IPS-18c (cell line): ENCODE data around the gene ASH1L.
"Not testable (repeated sequence)": the region's sequence is repeated elsewhere in the genome, so short reads cannot be mapped to it uniquely, and the experiment has no call there.

ENCODE experiments used
- H3K4me3 ChIP-seq: 2 replicates; pipeline ENCODE4 v1.7.0; 2013; ENCODE audit warnings: low read depth, mild to moderate bottlenecking, low read length, moderate library complexity; ENCODE audit not compliant: insufficient read depth
- H3K9me3 ChIP-seq: one replicate; pipeline ENCODE4 v1.6.1; 2013; ENCODE audit warnings: mild to moderate bottlenecking, low read length, moderate library complexity; ENCODE audit not compliant: control insufficient read depth, insufficient read depth

Gene ASH1L

GRCh38 chr1:155562581-155563376 lies at the start of gene ASH1L:
Gene ASH1L, minus strand, starts transcription at chr1:155562803. Its CDS starts 41,284 bp downstream, at chr1:155521519.
- Histone ChIP-seq H3K4me3 (peak within 1 kb of the TSS; percentile 98), H3K9me3 (no peaks in the 10 kb centered on the region)

DNA sequence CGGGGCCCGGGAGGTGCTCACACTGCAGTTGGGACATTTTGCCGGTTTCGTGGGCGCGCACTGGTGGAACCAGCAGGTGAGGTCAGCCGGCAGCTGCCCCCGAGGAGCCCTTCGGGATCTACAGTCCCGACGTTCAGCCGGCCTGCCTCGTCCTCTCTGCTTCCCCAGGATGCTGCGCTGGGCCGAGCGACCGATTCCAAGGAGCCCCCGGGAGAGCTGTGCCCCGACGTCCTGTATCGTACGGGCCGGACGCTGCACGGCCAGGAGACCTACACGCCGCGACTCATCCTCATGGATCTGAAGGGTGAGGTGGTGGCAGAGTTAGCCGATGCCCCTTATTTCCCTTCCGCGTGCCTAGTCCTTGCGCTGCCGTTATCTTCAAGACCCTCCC lies 47.6 kb upstream of the ASH1L start:
- peak overlapping the region; percentile 63; the same call in 1 of the 2 replicates for H3K4me3 ChIP-seq

GRCh38 chr1:155609515-155610256 lies 47.1 kb upstream of the ASH1L start, which contains the start of gene MSTO1:
Gene MSTO1, plus strand, starts transcription at chr1:155610218. Its CDS starts 31 bp downstream, at chr1:155610249.
- Histone ChIP-seq H3K4me3 (peak within 1 kb of the TSS; percentile 63), H3K9me3 (no peaks in the 10 kb centered on the region)

More for the DNA sequence above, 47.6 kb upstream of the ASH1L start:
- not testable (repeated sequence) for H3K9me3 ChIP-seq

GRCh38 chr1:155608888-155609225 lies 46.3 kb upstream of the ASH1L start:
- H3K4me3 ChIP-seq, result no peak overlapping the region
- H3K9me3 ChIP-seq, result no peaks in the 10 kb centered on the region

- Histone ChIP-seq H3K4me3 (no peak overlapping the region), H3K9me3 (no peaks in the 10 kb centered on the region)
These were observed 45.1 kb upstream of the ASH1L start for GRCh38 chr1:155607708-155608107.

DNA sequence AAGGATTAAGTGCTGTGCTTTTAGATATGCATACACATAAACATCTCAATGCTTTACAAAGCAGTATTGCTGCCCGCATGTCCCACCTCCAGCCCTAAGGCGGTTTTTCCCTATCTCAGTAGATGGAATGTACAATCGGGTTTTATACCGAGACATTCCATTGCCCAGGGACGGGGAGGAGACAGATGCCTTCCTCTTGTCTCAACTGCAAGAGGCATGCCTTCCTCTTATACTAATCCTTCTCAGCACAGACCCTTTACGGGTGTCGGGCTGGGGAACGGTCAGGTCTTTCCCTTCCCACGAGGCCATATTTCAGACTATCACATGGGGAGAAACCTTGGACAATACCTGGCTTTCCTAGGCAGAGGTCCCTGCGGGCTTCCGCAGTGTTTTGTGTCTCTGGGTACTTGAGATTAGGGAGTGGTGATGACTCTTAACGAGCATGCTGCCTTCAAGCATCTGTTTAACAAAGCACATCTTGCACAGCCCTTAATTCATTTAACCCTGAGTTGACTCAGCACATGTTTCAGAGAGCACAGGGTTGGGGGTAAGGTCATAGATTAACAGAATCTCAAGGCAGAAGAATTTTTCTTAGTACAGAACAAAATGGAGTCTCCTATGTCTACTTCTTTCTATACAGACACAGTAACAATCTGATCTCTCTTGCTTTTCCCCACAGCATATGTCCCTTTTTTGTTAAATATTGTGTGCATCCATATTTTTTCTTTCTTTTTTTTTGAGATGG lies 37.4 kb upstream of the ASH1L start:
- not testable (repeated sequence) for H3K4me3 ChIP-seq, H3K9me3 ChIP-seq

DNA sequence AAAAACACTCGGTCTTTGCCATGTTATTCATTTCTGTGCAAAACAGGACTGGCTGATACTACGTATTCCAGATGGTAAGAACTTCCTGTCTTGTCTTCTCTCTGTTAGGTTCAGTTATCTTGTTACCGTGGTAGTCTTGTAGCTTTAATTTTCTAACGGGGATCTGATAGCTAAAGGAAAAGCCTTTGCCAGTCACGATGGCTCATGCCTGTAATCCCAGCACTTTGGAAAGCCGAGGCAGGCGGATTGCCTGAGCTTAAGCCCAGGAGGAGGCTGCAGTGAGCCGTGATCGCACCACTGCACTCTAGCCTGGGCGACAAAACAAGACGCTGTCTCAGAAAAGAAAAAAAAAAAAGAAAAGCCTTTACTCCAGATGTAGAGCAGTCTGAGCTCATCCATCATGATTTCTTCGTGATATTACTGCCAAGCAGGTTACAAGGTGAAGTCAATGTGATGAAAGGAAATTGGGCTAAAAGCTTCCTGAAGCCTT lies 36.3 kb upstream of the ASH1L start:
- Histone ChIP-seq H3K9me3 (no peaks in the 10 kb centered on the region), H3K4me3 (no peak overlapping the region; the same call in 1 of the 2 replicates)

DNA sequence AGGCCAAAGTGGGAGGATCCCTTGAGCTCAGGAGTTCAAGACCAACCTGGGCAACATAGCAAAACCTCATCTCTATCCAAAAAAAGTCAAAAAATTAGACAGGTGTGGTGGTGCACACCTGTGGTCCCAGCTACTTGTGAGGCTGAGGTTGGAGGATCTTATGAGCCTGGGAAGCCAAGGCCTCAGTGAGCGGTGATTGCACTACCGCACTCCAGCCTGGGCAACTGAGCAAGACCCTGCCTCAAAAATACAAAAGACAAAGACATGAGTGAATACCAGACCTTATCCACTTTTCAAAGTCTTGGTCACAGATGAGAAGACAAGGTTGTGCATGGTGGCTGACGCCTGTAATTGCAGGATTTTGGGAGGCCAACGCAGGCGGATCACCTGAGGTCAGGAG lies 34.3 kb upstream of the ASH1L start:
- Histone ChIP-seq H3K9me3 (no peaks in the 10 kb centered on the region), H3K4me3 (no peak overlapping the region)

DNA sequence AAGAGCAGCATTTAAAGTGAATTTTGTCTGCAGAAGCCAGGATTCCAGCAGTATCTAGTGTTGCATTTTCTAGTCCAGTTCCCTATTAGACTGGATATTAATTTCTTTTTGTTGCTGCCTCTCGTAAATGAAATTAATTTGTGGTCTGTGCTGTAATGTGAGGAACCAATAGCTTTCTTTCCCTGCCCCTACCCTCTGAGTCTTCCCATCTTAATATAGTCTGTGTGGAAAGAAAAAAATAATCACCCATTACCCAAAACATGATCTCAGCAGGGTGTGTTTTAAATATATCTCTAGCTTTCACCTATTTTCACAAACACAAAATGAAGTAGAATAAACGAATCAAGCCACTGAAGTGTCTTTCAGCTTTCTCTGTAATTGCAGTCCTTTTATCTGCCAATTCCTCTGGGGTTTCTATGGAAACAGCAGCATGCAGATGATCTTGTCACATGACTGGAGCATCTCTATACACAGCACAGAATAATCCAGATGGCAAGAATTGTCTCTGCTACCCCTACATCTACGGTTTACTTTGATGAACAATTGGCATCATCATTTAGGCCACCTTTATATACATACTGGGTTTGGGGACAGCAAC lies 33.4 kb upstream of the ASH1L start:
- not testable (repeated sequence) for H3K9me3 ChIP-seq, H3K4me3 ChIP-seq

GRCh38 chr1:155591770-155592169 lies 29.2 kb upstream of the ASH1L start:
- no peak overlapping the region for H3K4me3 ChIP-seq
- H3K9me3 ChIP-seq, result no peaks in the 10 kb centered on the region

DNA sequence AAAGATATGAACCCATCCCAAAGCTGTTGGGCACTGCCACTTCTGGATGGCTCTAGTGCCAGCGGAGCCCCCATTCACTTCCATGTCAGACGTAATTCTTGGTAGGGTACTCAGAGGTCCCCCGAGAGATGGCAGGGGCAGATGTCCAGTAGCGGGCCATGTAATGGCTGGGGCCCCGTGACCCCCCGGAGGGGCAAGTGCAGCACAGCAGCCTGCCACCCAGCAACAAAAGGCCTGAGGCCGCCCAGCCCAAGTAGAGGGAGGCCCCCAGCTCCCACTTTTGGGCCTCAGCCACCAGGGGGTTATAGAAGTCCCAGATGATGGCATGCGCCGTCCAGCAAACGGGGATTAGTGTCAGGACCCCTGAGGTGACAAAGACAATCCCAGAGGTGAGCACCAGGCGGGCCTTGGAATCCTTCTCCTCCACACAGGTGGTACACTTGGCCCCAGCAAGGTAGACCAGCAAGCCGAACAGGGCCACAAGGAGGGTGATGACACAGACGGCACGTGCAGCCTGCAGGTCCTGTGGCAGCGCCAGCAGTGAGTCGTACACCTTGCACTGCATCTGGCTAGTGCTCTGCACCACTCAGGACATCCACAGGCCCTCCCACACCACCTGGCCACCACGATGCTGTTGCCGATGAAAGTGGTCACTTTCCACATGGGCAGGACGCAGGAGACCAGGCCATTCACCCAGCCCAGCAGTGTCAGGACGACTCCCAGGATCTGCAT lies 28.1 kb upstream of the ASH1L start:
- H3K4me3 ChIP-seq, H3K9me3 ChIP-seq: not testable (repeated sequence)

GRCh38 chr1:155589282-155589681 lies 26.7 kb upstream of the ASH1L start:
- not testable (repeated sequence) for H3K9me3 ChIP-seq, H3K4me3 ChIP-seq

DNA sequence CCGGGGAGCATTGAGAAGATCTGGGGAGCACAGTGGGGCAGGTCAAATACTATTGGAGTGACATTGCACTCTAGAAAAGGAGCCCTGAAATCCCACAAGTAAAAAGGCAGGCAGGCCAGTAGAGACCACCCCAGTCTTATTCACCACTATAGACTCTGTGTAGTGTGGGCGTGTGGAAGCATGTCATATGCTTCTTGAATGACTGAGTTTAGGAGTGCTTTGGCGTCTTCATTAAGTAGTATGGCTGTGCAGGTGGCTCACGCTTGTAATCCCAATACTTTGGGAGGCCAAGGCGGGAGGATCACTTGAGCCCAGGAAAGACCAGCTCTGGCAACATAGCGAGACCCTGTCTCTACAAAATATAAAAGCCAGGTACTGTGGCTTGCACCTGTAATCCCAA lies 21.2 kb upstream of the ASH1L start:
- H3K4me3 ChIP-seq, H3K9me3 ChIP-seq: not testable (repeated sequence)

DNA sequence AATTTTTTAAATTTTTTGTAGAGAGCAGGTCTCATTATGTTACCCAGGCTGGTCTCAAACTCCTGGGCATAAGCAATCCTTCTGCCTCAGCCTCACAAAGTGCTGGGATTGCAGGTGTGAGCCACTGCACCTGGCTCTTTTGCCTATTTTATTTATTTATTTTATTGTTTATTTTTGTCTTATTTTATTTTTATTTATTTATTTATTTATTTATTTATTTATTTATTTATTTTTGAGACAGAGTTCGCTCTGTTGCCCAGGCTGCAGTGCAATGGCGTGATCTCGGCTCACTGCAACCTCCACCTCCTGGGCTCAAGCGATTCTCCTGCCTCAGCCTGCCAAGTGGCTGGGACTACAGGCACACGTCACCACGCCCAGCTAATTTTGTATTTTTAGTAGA lies 13.0 kb upstream of the ASH1L start:
- not testable (repeated sequence) for H3K9me3 ChIP-seq, H3K4me3 ChIP-seq

- Histone ChIP-seq H3K9me3 (no peaks in the 10 kb centered on the region), H3K4me3 (no peak overlapping the region)
These were observed 11.5 kb upstream of the ASH1L start for GRCh38 chr1:155574077-155574476.

DNA sequence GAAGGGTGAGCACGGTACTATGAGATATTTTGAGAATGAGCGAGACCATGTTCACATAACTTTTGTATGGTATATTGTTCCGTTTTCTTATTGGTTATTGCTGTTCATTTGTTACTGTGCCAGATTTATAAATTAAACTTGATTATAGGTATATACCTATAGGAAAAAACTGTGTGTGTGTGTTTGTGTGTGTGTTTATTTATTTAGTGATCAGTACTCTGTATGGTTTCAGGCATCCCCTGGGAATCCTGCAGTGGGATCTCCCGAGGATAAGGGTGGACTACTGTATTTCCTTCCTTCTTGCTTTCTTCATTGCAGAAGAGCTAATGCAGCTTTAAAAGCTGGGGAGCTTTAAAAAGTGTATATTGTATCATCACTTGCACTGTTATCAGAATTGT lies 8.0 kb upstream of the ASH1L start:
- Histone ChIP-seq H3K9me3 (no peaks in the 10 kb centered on the region), H3K4me3 (no peak overlapping the region)
